GM18907 (cell line): Measurements from ENCODE around the gene FN3KRP.
A peak's percentile ranks its signal among the peaks of the same experiment; 100 is the strongest.

Experiments used
- ATAC-seq: cut with Tn5 transposase; IDR thresholded peaks from one replicate; pipeline ENCODE4 v1.9.1; 2021; ENCODE audit warnings: mild to moderate bottlenecking, moderate library complexity; ENCODE audit not compliant: unreplicated experiment

The FN3KRP gene, protein sequence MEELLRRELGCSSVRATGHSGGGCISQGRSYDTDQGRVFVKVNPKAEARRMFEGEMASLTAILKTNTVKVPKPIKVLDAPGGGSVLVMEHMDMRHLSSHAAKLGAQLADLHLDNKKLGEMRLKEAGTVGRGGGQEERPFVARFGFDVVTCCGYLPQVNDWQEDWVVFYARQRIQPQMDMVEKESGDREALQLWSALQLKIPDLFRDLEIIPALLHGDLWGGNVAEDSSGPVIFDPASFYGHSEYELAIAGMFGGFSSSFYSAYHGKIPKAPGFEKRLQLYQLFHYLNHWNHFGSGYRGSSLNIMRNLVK

GRCh38 chr17:82716203-82717010 is at the start of gene FN3KRP:
TSS of gene FN3KRP (plus strand) at chr17:82716706. CDS start at chr17:82716756, 50 bp downstream.
- ATAC-seq = peak; percentile 69

DNA sequence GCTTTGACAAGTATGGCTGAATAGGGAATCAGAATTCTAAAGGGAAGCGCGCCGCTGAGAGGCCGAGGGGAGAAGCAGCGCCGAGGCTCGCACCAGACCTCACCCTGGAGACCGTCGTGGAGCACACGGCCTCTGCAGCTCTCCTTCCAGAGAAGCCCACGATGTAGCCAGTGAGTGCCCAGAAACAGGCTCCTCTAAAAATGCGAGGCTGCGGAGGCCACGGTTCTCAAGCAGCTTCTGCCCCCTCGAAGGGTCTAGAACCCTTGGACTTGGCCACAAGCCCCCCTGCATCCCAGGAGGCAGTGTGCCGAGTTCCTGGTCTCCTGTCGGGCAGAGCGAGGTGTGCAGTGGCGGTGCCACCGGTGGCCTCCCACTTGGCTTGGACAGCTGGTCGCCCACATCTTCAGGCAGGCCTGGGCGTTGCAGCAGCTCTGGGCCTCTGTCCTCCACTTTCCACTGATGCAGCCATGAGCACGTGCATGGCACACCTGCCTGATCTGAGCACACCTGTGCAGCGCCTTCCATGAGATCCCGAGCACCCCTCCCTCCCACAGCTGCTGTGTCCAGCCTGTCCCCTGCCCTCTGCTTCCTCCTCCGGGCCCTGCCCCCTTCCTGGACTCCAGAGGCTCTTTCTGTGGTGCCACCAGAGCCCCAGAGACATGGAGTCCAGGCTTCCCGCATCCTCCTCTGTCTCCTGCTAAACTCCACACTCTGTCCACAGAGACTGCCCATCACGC is 49.4 kb upstream of the FN3KRP start:
- ATAC-seq = no peak

GRCh38 chr17:82667668-82668000 is 48.9 kb upstream of the FN3KRP start:
- ATAC-seq = no peak

DNA sequence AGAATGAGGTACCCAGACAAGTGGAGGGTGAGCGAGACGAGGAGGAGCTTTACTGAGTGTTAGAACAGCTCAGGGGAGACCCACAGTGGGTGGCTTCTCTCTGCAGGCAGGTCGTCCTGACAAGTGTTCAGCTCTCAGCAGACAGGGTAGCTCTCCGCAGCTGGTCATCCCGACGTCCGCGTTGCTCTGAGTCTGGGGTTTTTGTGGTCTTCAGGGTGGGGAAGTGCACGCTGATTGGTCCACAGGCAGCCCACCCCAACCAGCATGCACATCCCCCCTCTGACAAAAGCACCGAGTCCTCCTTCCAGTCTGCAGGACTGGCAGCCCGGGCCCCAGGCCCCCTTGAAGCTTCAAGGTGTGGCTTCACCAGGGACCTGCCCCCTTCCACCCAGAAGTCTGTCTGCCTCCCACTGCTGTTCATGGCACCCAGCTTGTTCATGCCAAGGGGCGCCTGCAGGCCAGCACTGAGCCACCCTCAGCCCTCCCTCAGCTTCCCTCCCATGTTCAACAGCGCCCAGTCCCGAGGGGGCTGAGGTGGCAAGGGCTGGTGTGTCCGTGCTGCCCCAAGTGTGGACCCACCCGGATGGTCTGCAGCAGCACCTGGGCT is 48.4 kb upstream of the FN3KRP start:
- no peak for ATAC-seq

GRCh38 chr17:82668631-82669099 is 47.8 kb upstream of the FN3KRP start:
- ATAC-seq = no peak

DNA sequence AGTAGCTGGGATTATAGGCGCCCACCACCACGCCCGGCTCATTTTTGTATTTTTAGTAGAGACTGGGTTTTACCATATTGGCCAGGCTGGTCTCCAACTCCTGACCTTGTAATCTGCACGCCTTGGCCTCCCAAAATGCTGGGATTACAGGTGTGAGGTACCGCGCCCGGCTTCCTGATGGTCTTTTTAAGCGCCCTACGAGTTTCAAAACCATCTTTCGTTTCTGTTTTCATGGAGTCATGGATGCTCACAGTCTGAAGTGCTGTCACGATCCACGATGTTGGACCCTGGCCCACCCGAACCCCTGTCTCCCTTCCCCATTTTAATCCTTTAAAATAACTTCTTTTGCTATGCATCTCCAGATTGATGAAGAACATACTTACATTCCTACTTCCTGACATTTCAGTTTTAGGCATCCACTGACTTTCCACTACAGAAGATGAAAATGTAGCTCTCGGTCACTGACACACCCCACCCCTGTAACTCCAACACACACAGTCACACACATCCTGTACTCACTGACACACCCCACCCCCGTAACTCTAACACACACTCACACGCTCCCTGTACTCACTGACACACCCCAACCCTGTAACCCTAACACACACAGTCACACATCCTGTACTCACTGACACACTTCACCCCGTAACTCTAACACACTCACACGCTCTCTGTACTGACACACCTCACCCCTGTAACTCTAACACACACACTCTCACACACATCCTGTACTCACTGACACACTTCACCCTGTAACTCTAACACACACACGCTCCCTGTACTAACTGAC is 45.6 kb upstream of the FN3KRP start:
- ATAC-seq = no peak

- ATAC-seq = no peak
Measured at GRCh38 chr17:82674656-82675475, 41.6 kb upstream of the FN3KRP start.

DNA sequence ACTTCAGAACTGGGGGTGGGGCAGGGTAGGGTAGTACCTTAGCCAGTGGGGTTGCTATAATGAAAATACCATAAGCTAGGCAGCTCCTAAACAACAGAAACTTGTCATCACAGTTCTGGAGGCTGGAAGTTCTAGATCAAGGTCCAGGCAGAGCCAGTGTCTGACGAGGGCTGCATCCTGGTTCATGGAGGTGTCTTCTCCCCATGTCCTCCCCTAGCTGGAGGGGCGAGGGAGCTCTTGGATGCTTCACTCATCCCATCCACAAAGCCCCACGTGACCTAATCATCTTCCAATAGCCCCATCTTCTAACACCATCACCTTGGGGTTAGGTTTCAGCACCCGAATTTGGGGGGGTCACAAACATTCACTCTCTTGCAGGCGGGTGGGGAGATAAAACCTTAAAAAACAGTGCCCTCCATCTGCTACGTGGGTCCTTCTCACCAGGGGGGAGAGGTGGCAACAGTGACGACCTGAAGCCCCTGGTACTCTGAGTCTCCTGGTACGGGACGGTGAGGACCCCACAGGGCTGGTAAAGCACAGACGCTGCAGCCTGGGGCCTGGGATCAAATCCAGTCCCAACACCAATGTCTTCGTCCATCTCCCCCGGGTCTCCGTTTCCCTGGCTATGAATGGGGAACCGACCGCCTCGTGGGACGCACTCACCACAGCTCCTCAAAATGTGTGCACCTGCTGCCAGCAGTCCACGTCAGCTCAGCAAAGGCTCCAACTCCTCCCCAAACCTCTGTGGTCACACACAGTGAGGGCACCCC is 40.8 kb upstream of the FN3KRP start:
- ATAC-seq = no peak

GRCh38 chr17:82677353-82677925 is 39.1 kb upstream of the FN3KRP start:
- ATAC-seq = no peak

- no peak for ATAC-seq
Measured at GRCh38 chr17:82678265-82678891, 38.1 kb upstream of the FN3KRP start.

GRCh38 chr17:82679586-82680465 is 36.7 kb upstream of the FN3KRP start:
- ATAC-seq = no peak

DNA sequence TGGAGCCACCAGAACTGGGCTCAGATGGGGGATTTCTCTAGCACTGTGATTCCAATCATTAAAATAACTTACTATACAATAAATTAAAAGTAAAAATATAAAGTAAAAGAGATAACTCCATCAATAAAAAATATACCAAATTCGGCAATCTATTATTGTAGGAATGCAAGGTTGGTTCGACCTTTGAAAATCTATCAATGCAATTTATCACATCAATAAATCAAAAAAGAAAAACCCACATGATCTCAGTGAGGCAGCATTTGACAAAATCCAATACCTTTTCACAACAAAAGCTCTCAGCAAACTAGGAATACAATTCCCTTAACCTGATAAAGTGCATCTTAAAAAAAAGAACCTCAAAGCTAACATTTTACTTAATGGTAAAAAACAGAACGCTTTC is 35.0 kb upstream of the FN3KRP start:
- ATAC-seq = no peak

DNA sequence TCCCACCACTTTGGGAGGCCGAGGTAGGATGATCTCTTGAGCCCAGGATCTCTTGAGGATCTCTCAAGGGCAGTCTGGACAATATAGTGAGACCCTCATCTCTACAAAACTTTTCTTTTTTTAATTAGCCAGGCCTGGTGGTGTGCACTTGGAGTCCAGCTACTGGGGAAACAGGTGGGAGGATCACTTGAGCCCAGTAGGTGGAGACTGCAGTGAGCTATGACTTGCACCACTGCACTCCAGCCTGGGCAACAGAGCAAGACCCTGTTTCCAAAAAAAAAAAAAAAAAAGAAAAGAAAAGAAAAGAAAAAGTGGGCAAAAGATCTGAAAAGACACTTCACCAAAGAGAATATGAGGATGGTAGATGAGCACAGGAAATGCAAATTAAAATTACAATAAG is 33.0 kb upstream of the FN3KRP start:
- no peak for ATAC-seq

GRCh38 chr17:82684228-82684841 is 32.2 kb upstream of the FN3KRP start:
- peak; percentile 57 for ATAC-seq

GRCh38 chr17:82685291-82685690 is 31.2 kb upstream of the FN3KRP start:
- no peak for ATAC-seq
